Hematopoietic multipotent progenitor cell treated with erythropoietin and hydrocortisone succinate and interleukin-3 and kit ligand, for 4 days (in vitro differentiated cells): ENCODE measurements around the gene ADD2.

Experiments
- DNase-seq: peaks from one replicate; pipeline ENCODE4 v3.0.0-alpha.2; 2015

Gene ADD2

DNA sequence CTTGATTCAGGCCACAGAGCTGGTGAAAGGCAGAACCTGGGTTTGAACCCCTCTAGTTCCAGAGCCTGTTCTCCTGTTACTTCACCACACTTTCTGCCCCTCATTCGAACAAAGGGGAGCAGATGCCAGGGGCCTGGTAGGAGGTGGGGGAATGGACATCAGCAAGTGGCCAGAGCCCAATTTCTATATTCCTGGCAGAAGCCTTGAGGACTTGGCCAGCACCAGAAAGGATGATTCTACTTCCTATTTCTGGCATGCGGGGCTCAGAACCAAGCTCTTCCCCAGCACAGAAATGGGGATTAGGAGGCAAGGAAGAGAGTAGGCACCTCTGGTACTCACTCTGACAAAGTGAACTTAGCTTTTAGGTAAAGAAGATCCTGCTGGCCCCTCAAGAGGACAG lies 49.3 kb downstream of the ADD2 start:
- DNase-seq: no peak

DNA sequence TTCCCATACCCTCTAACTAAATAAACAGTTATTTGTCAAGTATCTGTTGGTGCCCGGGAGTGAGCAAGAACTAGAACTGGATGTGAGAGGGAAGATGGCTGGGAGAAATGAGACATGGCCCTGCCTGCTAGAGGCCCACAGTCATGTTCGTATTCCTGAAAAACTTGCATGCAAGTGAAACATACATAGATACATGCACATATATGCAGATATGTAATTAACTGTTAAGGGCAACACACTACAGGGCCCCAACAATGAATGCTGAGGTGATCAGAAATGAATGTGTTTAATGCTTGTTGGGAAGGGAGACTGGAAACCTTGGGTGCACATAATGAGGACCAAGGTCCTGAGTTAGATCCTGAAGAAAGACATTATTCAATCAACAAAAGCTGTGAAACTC lies 49.8 kb downstream of the ADD2 start:
- no peak for DNase-seq

DNA sequence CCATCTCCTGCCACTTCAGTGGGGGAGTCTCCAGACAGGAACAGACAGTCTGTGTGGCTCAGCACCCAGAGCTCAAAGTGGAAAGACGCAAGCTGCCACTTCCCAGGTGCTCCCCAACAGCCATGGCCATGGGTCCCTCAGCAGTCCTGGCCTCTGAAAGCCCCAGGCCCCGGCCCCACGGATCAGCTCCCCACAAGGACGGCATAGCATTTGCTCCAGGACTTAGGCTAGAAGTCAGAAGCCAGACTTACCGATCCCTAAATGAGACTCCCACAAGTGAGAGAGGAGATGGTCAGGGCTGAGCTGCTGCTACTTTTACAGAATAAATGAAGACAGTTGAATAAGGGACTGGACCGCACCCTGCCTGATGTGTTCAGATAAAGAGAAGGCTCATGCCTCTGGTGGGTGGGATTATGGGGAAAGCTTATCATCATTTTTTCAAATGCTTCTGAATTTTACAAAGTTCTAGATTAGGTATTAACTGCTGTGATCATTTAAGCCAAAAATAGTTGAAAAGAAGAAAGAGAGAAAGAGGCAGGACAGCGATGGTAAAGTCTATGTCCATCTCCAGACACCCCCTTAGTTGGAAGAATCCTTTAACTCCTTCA lies 50.5 kb downstream of the ADD2 start:
- DNase-seq: peak; percentile 92

DNA sequence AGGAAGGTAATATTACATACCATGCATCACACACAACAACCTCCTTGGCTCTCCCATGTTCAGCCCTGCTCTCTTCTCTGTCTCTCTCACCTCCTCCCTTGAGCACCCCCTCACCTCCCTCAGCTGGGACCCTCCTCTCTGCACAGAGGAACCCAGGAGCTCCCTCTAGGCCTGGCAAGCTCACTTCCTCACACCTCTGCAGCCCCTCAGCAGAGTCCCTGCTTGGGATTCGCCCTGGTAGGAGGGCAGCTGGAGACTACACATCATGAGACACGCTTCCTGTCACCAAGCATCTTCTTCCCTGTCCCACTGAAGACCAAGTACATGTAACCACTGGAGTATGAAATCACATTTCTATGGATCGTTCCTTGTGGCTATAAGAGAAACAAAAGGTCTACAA lies 51.0 kb downstream of the ADD2 start:
- peak; percentile 10 for DNase-seq

DNA sequence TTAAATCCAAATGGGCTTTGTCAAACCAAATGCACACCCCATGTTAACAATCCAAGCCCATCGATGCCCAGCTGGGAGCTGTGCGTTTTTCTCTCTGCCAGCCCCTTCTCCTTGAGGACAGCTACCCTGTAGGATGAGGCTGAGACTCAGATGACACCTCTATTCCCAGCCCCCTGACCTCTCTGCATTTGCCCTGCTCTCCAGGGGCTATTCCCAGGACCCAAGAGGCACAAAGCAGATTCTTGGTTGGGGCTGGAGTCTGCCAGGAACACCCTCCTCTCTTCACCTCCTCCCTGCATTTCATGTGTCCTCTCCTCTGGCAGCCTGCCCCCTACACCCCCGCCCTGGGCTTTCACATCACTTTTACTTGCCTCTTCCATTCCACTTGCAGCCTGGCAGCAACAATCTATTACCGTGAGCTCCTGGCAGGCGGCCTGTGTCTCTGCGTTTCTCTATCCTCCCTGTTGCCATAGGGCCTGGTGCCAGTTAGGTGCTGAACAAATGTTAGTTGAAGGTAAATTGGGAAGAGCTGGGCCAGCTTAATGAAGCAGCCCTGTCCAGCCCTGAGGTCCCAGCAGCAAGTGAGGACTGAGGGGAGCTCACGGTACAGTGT lies 51.8 kb downstream of the ADD2 start:
- peak; percentile 26 for DNase-seq

DNA sequence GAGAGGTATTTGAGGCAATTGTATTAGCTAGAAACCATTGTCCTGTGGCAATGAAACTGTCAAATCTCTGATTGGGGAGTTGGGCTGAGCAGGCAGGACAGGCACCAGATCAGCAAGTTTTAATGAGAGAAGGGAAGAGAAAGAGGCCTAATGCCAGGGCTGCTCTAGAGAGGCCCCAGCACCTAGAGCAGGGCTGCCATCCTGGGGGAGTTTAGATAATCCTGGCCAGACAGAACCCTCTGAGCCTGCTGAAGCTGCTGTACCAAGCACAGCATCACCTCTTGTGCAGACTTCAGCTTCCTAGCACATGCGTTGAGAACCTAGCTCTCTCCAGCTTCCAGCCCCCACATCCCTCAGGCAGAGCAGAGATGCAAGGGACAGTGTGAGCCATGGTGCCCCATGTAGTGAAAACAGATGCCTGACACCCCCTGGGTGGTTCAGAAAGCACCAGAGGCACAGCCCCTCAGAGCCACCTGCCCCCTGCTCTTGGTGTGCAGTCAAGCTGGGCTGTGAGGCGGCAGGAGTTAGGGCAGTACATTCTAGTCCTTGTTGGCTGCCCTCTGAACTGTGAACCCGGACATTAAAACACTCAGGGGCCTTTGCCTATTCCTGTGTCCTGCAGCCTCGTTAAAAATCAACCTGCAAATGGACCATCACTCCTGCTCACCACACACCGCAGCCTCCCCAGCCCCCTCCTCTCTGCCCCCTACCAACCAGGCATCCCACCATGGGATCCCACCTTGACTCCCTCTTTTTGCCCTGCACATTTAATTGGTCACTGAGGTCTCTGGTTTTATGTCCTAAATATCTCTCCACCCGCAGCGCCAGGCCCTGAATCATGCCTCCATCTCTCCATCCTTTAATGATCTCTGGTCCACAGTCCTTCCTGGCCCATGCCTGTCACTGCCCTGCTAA lies 52.7 kb downstream of the ADD2 start:
- DNase-seq: no peak

DNA sequence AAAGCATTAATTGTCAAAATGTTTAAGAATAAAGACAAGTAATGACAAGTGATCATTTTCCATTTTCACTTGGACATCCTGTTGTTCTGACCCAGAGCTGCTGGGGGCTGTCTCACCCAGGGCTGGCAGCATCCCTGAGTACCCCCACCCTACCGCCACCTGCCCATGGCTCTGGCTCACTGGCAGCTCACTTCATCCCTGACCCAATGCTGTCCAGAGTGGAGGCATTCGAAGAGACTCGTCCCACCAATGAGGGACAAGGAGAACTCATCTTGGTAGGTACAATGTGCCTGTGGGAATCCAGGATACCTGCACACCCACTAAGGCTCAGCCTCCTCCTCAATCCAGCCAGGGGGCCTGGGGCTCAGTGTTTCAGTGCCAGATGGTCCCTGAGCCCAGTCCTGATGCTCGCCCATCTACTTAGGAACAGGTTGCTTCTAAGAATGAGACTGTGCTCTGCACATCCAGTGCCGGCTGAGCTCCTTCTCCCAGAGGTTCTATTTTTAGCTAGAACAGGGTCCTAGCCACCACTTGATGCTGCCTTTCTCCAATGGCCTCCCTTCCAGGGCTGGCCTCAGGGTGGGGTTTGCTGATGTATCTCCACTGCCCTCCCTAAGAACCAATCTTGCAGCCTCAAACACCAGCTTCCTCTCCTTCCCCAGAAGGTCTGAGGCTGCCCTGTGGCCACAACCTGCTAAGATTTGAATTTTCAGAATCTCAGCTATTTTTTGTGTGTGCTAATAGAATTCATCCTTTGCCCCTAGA lies 53.7 kb downstream of the ADD2 start:
- DNase-seq: no peak

DNA sequence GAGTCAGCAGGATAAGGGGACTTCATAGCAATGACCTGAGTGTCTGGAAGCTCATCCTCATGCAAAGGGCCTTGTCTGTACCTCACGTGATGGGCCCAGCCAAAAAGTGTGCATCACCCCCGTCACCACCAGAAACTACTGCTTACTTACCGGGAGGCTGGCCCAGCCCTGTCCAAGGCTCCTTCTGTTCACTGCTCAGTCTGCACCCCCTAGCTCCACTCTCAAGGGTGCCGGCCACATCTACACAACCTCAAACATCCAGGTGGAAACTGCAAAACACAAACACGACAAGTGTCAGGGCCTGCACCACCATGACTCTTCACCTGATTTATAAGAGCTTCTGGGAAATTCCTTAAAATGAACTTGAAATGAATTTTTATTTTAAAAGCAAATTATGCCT lies 55.1 kb downstream of the ADD2 start:
- no peak for DNase-seq

DNA sequence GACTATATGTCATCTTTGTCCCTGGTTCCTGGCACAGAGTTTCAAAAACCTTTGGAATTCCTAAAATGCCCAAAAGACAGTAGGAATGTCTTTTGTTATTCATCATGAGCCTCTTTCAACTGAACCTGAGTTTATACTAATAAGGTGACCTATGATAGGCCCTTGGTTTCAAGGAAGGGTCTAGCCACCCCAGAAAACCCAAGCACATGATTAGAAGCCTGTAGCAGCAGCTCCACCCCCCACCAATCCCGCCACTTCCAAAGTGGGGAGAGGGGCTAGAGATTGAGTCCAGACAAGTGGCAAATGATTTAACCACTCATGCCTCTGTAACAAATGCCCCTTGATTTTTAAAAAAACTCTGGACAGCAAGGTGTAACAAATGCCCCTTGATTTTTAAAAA lies 56.8 kb downstream of the ADD2 start:
- DNase-seq: no peak

DNA sequence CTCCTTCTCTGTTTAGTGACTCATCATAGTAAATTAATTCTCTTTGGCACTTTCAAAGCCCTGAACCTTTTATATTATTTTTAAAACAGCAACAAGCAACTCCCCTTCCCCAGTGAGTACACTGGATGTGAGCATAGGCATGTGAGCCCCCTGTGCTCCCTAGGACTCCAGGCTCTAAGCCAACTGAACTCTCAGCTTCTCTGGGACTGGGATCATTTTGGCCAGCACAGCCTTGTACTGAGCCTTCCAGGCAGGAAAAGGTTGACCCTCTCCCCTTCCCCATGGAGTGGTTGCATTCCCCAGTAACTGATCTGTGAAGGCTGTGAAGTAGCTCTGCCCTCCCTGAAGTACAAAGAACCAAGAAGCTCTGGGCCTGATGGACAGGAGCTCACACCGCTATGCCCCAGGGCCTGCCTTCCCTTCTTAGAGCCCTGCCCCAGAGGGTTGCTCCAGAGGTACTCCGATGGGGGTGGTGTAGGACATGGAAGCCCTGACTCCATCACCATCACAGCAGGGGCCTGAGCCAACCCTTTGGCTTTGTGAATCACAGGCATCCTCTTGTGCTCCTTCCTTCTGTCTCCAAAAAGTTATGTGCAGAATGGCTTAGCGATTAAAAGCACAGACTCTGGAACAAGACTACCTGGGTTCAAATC lies 57.8 kb downstream of the ADD2 start:
- DNase-seq: no peak

DNA sequence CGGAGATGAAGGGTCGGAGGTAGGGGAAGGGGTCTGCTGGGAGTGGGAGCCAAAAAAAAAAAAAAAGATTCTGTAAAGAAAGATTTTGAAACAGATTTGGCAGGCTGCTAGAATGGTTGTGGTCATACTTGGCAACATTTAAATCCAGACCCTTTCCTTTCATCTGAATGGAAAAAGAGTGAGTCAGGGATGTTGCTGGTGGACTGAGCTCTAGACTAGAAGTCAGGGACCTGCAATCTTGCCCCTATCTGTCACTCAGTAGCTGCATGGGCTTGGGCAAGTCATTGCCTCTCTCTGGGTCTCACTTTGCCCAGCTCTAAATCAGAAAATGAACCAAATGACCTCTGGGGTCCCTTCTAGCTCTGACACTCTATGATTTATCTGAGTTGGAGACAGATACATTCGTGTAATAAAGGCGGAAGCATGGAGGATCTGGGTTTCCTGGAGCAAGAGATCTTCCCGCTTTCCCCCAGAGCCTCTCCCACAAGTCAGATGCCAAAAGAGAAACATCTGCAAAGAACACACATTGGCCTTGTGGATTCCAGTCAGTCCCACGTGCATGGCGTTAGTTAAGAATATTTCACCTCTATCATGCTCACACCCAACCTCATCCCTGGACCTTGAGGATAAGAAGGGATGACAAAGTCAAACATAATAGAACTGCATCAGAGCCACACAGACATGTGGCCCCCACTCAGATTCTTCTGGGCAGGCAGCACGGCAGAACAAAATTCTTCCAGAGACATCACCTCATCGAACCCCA lies 58.5 kb downstream of the ADD2 start:
- no peak for DNase-seq

DNA sequence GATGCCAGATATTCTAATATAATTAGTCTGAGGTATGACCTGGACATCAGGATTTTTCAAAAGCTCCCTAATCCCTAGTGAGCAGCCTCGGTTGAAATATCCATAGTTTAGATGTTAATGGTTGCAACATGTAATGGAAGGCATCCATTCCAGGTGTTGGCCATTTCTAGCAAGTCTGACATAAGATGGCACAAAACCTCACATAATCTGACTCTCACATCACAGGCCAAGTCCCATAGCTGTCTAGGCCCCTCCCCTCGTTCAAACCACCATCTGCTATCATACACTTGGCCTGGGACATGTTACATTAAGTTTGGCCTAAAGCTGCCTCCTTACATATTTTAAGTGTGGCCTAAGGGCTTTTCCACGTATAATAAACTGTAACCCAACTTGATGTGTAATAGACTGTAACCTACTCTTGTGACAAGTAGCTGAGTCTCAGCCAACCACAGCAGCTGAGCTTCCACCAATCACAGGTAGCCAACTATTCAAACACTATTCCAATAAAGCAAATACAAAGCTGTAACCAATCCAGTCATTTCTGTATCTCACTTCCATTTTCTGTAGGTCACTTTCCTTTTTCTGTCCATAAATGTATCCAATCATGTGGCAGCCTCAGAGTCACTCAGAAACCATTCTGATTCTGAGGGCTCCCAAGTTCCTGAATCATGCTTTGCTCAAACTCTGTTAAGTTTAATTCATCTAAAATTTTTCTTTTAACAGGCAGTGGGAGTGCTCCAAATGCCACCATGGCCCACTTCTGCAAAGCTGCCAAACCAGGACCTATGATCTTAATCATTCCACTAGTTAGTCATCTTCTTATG lies 59.4 kb downstream of the ADD2 start:
- DNase-seq: no peak

DNA sequence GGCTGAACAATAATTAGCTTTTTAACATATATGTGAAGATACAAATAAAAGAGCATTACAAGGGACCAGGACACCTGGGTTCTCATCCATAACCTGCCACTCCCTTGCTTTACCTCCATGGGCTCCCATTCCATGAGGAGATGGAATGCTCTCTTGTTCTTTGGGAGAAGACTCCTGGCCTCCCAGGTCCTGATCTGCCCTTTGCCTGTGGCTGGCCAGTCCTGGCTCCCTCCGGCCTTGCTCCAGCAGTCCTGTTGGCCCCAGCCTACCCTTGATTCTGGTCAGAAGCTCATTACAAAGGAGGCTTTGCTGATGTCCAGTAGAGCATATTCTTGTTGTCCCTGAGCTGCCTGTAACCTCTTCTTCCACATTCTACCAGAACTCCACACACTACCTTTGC lies 60.3 kb downstream of the ADD2 start:
- DNase-seq: no peak

DNA sequence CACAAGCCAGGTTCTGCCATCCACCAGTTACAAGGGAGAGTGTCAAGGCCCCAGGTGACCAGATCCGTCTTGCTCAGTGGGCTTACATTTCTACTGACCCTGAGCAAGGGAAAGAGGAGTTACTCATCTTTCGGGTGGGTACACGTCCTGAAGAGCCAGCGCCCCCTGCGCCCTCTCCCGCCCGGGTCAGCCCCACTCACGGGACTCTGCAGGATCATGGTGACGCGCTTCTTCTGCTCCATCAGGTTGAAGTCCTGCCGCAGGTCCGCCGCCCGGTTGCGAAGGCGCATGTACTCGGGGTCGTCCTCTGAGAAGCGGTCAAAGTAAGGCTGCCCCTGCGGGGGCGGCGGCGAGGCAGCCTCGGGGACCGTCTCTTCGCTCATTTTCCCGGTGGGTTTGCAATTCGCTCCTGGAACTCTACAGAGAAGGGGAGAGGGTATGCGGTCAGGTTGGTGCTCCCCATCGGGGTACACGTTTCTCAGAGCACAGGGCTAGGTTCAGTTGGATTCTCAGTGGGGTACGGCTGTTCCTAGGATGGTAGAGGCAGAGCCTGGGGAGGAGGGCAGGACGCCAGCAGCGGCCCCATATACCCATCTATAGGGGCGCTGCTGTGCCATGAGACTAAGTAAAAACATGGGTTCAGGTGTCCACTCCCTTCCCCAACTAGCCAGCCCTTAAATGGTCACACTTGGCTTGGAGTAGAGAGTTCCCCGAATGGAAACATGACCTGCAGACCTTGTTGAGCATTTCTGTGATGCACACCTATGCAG lies 61.8 kb downstream of the ADD2 start:
- no peak for DNase-seq

DNA sequence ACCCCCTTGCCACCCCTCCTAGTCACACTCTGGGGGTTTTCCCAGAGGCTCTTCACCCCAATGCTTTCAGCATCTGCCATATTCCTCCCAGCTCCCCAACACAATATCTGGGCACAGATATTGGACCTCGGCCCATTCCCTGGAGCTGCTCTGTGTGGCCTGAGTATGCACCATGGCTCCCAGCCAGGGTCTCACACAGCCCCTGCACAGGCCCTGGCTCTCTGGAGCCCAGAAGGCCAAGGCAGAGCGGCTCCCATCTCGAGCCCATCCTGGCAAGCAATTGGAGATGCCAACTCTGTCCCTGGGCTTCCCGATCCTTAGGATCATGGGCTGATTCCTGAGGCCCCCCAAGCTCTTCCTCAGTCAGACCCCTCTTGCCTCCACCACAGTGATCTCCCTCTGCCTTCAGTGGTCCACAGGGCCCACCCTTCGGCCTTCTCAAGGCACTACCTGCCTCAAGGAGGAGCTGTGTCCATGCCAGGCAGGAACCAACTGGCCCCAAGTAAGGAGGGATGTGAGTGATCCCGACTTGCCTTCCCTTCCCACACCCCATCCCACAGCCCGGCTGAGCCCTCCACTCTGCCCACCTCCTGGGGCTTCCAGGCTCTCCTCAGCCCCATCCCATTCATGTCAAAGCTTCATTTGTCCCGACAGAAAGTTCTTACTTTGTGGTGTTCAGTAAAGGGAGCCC lies 62.7 kb downstream of the ADD2 start:
- no peak for DNase-seq

DNA sequence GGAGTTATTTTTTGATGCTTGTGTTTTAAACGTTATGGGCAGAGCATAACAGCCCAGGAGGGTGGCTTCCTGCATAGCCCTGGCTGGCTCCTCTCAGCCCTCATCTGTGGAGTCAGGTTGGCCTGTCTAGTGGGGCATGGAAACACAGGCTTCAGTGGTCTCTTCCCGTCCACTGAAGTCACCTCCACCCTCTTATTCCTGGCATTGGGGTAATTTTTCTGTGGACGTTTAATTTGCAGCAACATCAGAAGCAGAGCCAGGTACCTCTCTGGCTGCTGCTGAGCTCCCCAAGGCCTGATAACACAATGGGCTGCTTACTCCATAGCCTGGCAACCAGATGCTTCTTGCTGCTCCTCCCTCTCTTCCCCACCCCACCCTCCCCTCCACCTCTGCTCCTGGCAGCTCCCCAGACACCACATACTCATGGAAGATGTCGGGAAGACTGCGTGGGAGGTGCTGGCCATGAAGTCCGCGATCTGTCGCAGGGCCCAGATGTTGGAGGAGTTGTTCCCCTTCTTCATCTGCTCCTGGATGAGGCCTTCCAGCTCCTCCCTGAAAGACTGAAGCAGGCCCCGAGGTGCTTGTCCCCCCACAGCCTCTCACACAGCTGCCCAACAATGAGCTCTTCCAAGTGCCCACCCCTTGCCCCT lies 64.0 kb downstream of the ADD2 start:
- no peak for DNase-seq

DNA sequence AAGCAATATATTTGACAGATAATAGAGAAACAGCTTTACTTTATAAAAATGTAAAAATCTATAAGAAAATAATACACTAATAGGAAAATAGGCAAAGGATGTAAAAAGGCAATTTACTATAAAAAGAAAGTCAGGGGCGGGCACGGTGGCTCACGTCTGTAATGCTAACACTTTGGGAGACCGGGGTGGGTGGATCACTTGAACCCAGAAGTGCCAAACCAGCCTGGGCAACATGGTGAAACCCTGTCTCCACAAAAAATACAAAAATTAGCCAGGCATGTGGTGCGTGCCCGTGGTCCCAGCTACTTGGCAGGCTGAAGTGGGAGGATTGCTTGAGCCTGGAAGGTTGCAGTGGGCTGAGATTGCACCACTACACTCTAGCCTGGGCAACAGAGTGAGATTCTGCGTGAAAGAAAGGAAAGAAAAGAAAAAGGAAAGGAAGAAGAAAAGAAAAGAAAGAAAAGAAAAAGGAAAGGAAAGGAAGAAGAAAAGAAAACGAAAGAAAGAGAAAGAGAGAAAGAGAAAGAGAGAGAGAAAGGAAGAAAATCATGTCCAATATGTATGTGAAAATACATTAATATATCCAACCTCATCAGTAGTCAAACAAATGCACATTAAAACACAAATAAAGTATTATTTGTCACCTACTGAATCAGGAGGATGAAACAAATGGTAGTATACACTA lies 65.1 kb downstream of the ADD2 start:
- no peak for DNase-seq

DNA sequence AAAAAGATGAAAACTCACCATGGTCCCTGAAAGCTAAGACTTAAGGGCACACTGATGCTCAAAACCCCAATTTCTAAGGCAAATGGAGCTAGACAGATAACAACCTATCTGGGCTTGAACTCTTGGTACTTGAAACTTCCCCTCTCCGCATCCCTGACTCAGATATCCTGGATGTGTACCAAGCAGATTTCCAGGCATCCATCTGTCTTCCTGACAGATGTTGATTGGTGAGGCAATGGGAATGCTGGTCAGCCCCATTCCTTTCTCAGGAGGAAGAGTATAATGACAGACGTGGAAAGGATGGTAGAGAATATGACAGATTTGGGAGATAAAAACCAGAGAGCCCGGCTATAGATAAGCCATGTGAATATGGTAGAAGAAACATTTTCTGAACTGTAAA lies 69.2 kb downstream of the ADD2 start:
- no peak for DNase-seq
